ENCODE results near the gene SPDYA. TPM values are rescaled to one million over a fixed set of nuclear protein-coding genes. Genes with fewer than 3 reads are reported as not detected.

Gene SPDYA
- total and polyA plus RNA-seq, 2 of the 4 experiments (the other 2 are of a cell fraction), result not detected

DNA sequence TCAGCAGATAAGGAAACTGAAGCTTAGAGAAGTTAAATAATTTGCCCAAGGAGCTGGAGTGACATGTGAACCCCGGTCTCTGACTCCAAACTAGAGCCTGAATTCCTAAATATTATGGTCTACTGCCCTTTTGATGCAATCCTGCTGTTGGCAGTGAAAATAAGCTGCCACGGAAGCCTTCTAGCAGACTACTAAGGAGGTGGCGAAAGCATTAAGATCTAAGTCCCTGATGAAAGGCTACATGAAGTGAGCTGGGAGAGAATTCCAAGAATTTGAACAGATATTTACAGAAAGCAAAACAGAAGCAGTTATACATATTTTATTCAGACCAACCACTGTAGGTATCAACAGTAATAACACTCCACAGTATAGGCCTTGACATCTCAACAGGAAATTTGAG lies 31.4 kb downstream of the SPDYA start:
- H2AK9ac ChIP-seq (replicated peaks; ENCODE audit: low read depth, low read length, poor library complexity), result no peak overlapping the region
- H3K9ac ChIP-seq (ENCODE audit: low read depth, low read length), result no peak overlapping the region
- no peak for DNase-seq
- H3K23ac ChIP-seq (ENCODE audit: low read depth, low read length), result no peak overlapping the region
- no TSS peak for BruUV-seq (replicated peaks)
- intact Hi-C loops (cut with micrococcal nuclease), result no loop called here
- ATAC-seq (ENCODE audit: low read depth), result peak; percentile 63
- H4K91ac ChIP-seq (ENCODE audit: insufficient read depth, low read depth, low read length), result no peak overlapping the region
- H2BK15ac ChIP-seq (ENCODE audit: low read depth, low read length), result no peak overlapping the region
- no peak overlapping the region for H3K4me3 ChIP-seq (ENCODE audit: insufficient read depth, low read depth, low read length)
- H4K20me1 ChIP-seq (ENCODE audit: insufficient read depth, low read length), result no peaks in the 10 kb centered on the region
- TF ChIP-seq MXI1 (IDR thresholded peaks at IDR 0.05; ENCODE audit: borderline replicate concordance, low read depth, low read length) (no peak), FOS (IDR thresholded peaks at IDR 0.05; ENCODE audit: low read depth, low read length) (no peak), RAD21 (IDR thresholded peaks at IDR 0.05; ENCODE audit: low read length) (no peak), BHLHE40 (IDR thresholded peaks at IDR 0.05; ENCODE audit: low read depth, low read length) (no peak), CHD1 (IDR thresholded peaks at IDR 0.05; ENCODE audit: low read depth, low read length) (no peak), RFX5 (IDR thresholded peaks at IDR 0.05; ENCODE audit: low read depth, low read length) (no peak), NFE2L2 (IDR thresholded peaks at IDR 0.05; ENCODE audit: low read depth, low read length) (no peak), MAFK (IDR thresholded peaks at IDR 0.05; ENCODE audit: low read depth, low read length) (no peak)
- no peak overlapping the region for H3K18ac ChIP-seq (ENCODE audit: low read depth, low read length)
- no peaks in the 10 kb centered on the region for H3K27me3 ChIP-seq (ENCODE audit: control insufficient read depth, insufficient read depth, low read length)
- no peak overlapping the region for H2BK120ac ChIP-seq (ENCODE audit: low read depth, low read length)
- no CpG with 5 or more reads among the region's 3 CpGs for WGBS, 2 experiments (ENCODE audit: extremely low coverage in 2 of 2, insufficient read length in 1 of 2)
- 0 out of 2 replicates have a peak overlapping the region, but pooled peaks have one; percentile 41 for H3K14ac ChIP-seq (replicated peaks; ENCODE audit: low read depth, low read length)
- H2BK20ac ChIP-seq (ENCODE audit: low read depth, low read length), result no peak overlapping the region
- no peak overlapping the region for H3K4me2 ChIP-seq (ENCODE audit: low read depth, low read length)
- H2AK5ac ChIP-seq (ENCODE audit: low read depth, low read length), result no peak overlapping the region
- no peaks in the 10 kb centered on the region for H3K4me1 ChIP-seq (ENCODE audit: control insufficient read depth, insufficient read depth, low read length)
- H3K4ac ChIP-seq (ENCODE audit: low read depth, low read length), result no peak overlapping the region
- peaks cover 5% of the 10 kb centered on the region; the same call in 1 of the 2 replicates for H3K9me1 ChIP-seq (ENCODE audit: insufficient read depth, low read length)
- H3K56ac ChIP-seq (ENCODE audit: extremely low read depth, insufficient read depth, low read length), result no peak overlapping the region
- no peak overlapping the region for H2AFZ ChIP-seq (replicated peaks; ENCODE audit: low read length, poor library complexity)
- H2BK5ac ChIP-seq (ENCODE audit: low read depth, low read length, poor library complexity, severe bottlenecking), result no peak overlapping the region
- H3K27ac ChIP-seq (ENCODE audit: insufficient read depth, low read length), result no peak overlapping the region
- no peak overlapping the region for H4K5ac ChIP-seq (ENCODE audit: low read depth, low read length)
- H3K79me1 ChIP-seq (ENCODE audit: low read depth in 1 of 2, low read length in 2 of 2), result no peaks in the 10 kb centered on the region
- dilution Hi-C loops (cut with HindIII; ENCODE audit: low sequenced_read_pairs, unreplicated experiment), result no loop called here
- ChIA-PET CTCF (interaction anchor here (0.6 kb wide), 1 partner anchor 219 kb away, joined by 4 read pairs; no protein-coding TSS in a partner anchor), POLR2A (ENCODE audit: unreplicated experiment) (no interaction called here)
- H3K9me3 ChIP-seq (ENCODE audit: control insufficient read depth, insufficient read depth, low read length), result no peaks in the 10 kb centered on the region
- no peak overlapping the region for H4K8ac ChIP-seq (ENCODE audit: low read depth in 2 of 2, low read length in 2 of 2)
- peaks cover 2% of the 10 kb centered on the region; the same call in 1 of the 2 replicates for H3K36me3 ChIP-seq (ENCODE audit: control insufficient read depth, insufficient read depth, low read length)
- in situ Hi-C loops (cut with MboI; ENCODE audit: low sequenced_read_pairs), result no loop called here
